ENCODE results near the gene CSF3R. TPM values are rescaled to one million over a fixed set of nuclear protein-coding genes. Genes with fewer than 3 reads are reported as not detected.

CSF3R gene
- total RNA-seq, 1 donor from 2014 or later = not detected

GRCh38 chr1:36455386-36455785 is 27.3 kb downstream of the CSF3R start:
- no peak for DNase-seq

- DNase-seq = no peak
Measured at GRCh38 chr1:36453600-36454388, 28.9 kb downstream of the CSF3R start.

GRCh38 chr1:36453051-36453450 is 29.7 kb downstream of the CSF3R start:
- no peak for DNase-seq

- DNase-seq = no peak
Measured at GRCh38 chr1:36450919-36451305, 31.8 kb downstream of the CSF3R start.

GRCh38 chr1:36450270-36450918 is 32.3 kb downstream of the CSF3R start, which contains the start of gene OSCP1:
Gene OSCP1 (minus strand): TSS chr1:36450451. CDS start chr1:36450369, 82 bp downstream.
- peak; percentile 98 for DNase-seq

GRCh38 chr1:36448530-36449056 is 34.1 kb downstream of the CSF3R start:
- no peak for DNase-seq

- DNase-seq = no peak
Measured at GRCh38 chr1:36447450-36447849, 35.3 kb downstream of the CSF3R start.

- DNase-seq = no peak
Measured at GRCh38 chr1:36446746-36447145, 36.0 kb downstream of the CSF3R start.

GRCh38 chr1:36446271-36446670 is 36.4 kb downstream of the CSF3R start:
- peak; percentile 18 for DNase-seq

- no peak for DNase-seq
Measured at GRCh38 chr1:36443297-36443696, 39.4 kb downstream of the CSF3R start.

- DNase-seq = no peak
Measured at GRCh38 chr1:36442337-36442736, 40.4 kb downstream of the CSF3R start.

- no peak for DNase-seq
Measured at GRCh38 chr1:36440646-36441045, 42.1 kb downstream of the CSF3R start.

- DNase-seq = no peak
Measured at GRCh38 chr1:36440044-36440443, 42.7 kb downstream of the CSF3R start.

- DNase-seq = no peak
Measured at GRCh38 chr1:36438715-36439114, 44.0 kb downstream of the CSF3R start.

GRCh38 chr1:36436821-36437220 is 45.9 kb downstream of the CSF3R start:
- no peak for DNase-seq

GRCh38 chr1:36433102-36433501 is 49.6 kb downstream of the CSF3R start:
- DNase-seq = peak; percentile 21

GRCh38 chr1:36432616-36433015 is 50.1 kb downstream of the CSF3R start:
- DNase-seq = peak; percentile 68

- no peak for DNase-seq
Measured at GRCh38 chr1:36425791-36426190, 56.9 kb downstream of the CSF3R start.

- no peak for DNase-seq
Measured at GRCh38 chr1:36421649-36422048, 61.1 kb downstream of the CSF3R start.

- DNase-seq = peak; percentile 93
Measured at GRCh38 chr1:36420836-36421317, 61.8 kb downstream of the CSF3R start.

- DNase-seq = no peak
Measured at GRCh38 chr1:36420409-36420808, 62.3 kb downstream of the CSF3R start.

GRCh38 chr1:36419569-36419968 is 63.1 kb downstream of the CSF3R start:
- DNase-seq = no peak

GRCh38 chr1:36419140-36419539 is 63.6 kb downstream of the CSF3R start:
- no peak for DNase-seq

GRCh38 chr1:36417931-36418330 is 64.8 kb downstream of the CSF3R start:
- no peak for DNase-seq
